ENCODE results near the gene RPS6KL1.

The RPS6KL1 gene

GRCh38 chr14:74952180-74952665 lies 29.2 kb upstream of the RPS6KL1 start:
- no peak for DNase-seq

DNA sequence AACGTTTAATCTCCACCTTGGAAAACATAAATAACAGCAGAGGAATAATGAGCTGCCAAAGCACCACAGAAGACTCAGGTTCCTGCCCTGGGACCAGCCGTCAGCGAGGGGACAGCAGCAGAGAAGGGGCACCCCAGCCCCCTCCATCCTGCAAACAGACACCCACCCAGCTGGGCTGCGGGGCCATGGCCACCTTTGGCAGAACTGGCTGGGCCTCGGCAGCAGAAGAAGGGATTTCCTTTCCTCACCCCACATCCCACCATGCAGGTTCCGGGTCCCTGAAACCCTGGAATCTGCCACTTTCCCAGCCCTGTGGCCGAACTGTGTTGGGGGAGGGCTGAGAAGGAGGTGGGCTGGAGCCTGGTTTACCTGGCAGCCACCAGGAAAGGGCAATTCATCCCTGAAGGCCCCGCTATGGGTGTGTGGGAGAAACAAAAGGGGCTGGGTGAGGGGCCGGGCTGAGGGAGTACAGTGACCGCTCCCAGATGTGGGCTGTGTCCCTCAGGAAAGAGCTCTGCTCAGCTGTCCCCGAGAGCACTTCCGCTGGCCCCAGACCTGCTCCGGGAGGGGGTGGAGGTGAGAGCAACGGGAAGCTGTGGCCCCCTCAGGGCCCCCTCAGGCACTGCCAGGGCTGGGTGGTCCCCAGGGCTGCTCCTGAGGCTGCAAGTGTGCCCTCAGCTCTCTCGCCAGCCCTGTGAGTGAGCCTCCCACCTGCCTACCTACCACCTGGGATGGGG lies 28.6 kb upstream of the RPS6KL1 start:
- no peak for DNase-seq

DNA sequence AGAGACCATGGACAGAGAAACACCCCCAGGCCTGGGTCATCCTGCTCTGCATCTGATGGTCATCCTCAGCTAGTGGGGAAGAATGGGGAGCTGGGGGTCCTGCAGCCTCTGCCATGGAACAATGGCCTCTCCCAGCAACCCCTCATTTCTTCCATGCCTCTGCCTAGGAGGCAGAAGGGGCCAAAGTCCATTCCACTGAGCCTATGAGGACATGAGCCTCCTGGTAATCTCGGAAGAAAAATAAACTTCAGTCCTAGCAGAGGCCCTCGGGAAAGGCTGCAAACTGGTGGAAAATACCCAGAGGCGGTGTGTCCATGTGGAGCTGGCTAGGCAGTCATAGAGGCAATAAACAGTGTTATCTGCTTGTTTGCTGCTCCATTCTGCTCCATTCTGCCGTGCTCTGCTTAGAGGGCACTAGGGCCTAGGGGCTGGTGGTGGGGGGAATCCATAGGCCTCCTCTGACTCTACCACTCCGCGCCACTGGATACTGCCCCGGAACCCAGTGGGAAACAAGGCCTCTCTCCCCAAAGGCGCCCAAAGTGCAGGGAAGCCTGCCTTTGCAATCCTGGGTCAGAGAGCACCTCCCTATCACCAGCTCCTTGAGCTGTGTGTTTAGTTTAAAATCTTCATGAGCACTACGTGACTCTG lies 27.9 kb upstream of the RPS6KL1 start:
- no peak for DNase-seq

GRCh38 chr14:74949859-74950573 lies 27.0 kb upstream of the RPS6KL1 start:
- DNase-seq = no peak

- no peak for DNase-seq
Observed at GRCh38 chr14:74949191-74949601, 26.1 kb upstream of the RPS6KL1 start.

DNA sequence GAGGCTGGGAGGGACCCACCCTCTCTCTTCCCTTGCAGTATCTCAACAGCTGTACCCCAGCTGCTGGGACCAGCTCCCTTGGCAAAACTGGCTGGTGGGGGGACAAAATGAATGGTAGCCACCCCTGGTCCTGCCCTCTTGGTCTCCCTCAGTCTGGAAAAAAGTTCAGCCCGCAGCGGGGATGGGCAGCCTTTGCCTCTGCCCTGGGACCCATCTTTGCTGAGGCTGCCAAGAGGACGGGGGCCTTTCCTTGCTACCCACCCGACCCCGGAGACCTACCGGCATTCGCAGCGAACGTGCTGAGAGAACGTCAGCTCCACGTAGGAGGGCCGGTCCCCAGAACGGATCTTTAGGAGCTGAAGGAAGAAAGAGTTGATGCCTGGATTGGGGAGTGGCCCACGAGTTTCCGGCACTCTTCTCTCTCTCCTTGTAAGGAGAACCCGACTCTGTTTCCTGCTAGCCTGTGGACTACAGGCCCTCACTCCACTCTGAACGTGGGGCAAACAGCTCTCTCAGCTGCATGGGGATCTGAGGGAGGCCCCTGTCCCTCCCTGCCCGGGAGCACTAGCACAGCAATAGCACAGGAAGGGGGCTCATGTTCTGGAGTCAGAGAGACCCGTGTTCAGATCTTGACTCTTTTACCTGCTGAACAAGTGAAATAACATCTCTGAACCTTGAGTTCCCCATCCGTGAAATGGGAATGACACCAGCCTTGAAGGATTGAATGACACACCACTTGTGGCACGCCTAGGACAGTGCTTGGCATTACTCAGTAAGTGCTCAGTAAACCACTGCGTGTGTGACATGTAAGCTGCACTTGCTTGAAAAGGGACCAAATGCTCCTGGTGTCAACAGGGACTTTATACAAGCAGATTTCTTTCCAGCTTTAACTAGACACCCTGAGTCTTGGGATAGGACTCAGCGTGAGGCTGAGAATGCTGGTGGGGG lies 25.4 kb upstream of the RPS6KL1 start:
- no peak for DNase-seq

DNA sequence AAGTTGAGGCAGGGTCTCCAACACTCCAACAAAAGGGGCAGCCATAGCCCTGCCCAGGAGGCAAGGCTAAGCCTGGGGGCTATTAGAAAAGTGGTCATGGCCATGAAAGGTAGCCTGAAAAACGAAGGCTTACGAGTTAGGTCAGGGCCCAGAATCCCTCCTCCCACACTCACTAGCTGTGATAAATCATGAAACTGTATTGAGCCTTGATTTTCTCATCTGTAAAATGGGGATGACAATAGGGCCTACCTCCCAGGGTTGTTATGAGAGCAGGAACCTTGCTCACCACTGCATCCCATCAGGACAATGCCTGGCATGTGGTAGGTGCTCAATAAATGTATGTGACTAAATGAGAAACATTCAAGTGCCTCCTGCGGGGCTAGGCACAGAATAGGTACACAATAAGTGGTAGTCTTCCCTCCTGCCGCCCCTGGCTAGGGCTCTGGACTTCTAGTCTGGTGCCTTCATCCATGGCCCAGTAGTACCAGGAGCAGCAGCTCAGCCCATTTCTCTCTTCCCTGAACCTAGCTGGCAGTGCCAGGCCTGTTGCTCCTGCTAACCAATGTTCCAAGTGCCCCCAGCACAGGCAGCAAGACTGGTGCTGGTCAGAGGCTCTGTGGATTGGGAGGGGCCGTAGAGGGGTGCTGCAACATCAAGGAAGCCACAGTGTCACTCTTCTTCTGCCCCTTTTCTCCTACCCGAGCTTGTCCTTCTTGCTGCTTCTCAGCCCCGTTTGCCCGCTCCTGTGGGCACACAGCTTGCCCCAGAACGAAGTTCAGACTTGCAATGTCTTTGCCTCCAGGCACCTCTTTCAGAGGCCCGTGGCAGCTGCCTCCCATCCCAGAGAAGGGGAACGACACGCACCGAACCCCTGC lies 24.5 kb upstream of the RPS6KL1 start:
- no peak for DNase-seq

DNA sequence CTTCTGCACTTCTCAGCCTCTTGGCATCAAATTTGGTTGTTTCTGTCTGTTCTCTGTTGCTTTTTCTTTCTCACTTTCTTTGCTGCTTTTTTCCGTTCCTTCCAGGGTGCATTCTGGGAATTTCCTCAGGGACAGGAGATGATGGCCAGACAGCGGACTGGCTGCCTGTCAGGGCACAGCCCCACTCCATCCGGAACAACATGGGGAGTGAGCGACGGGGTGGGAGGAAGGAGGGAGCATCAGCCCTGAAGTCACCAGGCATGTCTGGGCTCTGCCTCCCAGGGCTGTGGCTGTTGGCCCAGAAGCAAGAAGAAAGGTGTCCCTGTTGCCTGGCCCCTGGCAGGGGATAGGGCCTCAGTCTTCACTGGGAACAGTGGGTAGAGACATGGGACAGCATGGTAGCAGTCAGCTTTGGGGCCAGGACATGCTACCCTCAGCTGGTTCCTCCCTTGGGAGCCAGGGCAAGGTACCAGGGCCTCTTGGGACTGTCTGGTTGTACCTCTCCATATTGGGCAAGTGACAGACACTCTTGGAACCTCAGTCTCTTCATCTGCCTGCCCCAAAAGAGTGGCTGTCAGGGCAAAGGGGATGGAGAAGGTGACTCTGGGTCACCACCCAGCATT lies 23.7 kb upstream of the RPS6KL1 start:
- DNase-seq = no peak

DNA sequence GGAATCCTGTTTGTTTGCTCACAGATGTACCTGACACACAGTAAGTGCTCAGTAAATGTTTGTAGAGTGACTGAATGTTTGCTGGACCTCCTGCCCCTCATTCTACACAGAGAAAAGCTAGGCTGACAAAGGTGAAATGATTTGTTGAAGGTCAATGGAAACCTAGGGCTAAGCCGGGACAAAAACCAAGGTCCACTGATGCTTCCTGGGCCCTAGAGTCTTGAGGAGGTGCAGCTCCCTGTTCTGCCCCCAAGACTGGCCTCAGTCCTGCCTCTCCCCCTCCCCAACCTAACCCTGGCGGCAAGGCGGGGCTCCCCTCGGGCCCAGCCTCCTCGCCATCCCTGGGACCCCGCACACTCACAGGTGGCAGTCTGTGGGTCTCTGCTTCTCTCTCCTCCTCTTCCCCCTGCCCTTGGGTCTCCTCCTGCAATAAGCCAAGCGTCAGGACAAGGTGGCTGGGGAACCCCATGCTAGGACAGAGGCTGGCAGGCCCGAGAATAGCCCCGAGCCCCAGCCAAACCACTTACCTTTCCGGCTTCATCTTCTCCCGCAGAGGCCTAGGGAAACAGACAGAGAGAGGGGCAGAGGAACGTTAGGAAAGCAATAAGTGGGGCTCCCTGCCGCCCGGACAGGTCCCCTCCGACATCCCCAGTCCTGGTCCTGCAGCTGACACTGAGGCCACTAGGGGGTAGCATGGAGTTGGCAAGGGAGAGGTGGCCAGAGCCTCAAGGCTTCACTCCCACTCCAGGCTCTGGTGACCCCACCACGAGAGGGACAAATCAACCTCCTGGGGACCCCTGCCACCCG lies 23.0 kb upstream of the RPS6KL1 start:
- peak; percentile 55 for DNase-seq

- DNase-seq = peak; percentile 35
Observed at GRCh38 chr14:74945261-74945851, 22.3 kb upstream of the RPS6KL1 start.

DNA sequence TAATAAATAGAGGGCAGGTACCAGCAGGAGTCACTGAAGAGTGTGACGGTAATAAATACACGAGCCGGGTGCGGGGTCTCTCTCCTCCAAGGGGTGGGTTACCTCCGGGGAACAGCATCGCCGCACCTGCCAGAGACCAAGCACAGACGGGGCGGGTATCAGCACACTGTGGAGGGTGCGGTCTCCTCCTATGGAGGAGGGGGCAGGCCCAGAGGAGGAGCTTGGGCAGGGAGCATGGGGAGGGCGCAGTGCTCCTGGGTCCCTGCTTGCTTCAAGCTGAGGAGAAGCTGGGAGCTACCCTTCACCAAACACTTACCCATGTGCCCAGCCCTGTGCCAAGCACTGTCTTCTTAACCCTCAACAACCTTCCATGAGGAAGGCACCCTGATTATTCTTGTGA lies 19.5 kb upstream of the RPS6KL1 start:
- no peak for DNase-seq

GRCh38 chr14:74942181-74942580 lies 19.1 kb upstream of the RPS6KL1 start:
- DNase-seq = no peak

- no peak for DNase-seq
Observed at GRCh38 chr14:74941676-74942097, 18.6 kb upstream of the RPS6KL1 start.

DNA sequence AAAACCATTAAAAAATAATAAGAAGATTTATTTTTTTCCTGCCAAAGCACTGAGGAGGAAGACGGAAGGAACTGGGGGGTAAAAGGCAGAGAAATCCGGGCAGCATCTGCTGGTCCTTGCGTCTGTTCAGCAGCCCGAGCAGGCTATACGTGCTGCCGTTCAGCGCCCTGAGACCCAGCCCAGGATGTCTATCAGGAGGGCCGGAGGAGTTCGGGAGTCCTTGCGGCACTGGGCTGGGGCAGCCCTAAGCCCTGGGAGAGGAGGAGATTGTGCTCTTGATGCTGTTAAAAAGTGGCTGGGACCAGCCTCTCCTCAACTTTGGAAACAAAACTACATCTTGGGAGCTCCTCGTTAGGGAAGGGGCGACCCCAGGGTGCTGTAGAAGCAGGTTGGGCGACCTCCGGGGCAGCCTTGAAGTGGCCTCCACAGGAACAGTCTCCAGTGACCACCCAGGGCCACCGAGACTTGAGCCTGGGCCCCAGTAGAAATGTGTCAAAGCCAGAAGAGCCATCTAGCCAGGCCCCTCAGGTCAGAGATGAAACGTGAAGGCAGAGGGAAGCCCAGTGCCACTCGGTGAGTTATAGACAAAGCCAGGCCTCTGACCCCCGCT lies 18.0 kb upstream of the RPS6KL1 start:
- DNase-seq = no peak

- DNase-seq = no peak
Observed at GRCh38 chr14:74938531-74939495, 15.8 kb upstream of the RPS6KL1 start.

- DNase-seq = no peak
Observed at GRCh38 chr14:74937171-74937570, 14.1 kb upstream of the RPS6KL1 start.

GRCh38 chr14:74936731-74937130 lies 13.7 kb upstream of the RPS6KL1 start:
- no peak for DNase-seq

DNA sequence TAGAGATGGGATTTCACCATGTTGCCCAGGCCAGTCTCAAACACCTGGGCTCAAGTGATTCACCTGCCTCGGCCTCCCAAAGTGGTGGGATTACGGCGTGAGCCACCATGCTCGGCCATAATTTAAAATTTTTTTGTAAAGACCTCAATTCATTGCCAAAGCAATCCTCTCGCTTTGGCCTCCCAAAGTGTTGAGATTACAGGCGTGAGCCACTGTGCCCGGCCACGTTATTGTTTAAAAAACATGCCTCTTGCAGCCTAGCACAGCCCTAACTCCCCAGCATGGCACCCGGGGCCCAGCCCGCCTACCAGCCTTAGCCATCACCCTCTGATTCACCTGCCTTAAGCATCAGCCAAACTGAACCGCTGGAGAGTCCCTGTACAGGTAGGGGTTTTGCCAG lies 13.1 kb upstream of the RPS6KL1 start:
- DNase-seq = no peak

All from NCI-H1694 treated with DMSO at 0.1 percent for 48 hours (cell line).